Measurements from ENCODE around the gene ARHGAP26. TPM values are rescaled to one million over a fixed set of nuclear protein-coding genes. Genes with fewer than 3 reads are reported as not detected.

The ARHGAP26 gene
- total RNA-seq, 4 donors from 2014 or later = 11.0 to 23.3 (median 14.3) TPM

DNA sequence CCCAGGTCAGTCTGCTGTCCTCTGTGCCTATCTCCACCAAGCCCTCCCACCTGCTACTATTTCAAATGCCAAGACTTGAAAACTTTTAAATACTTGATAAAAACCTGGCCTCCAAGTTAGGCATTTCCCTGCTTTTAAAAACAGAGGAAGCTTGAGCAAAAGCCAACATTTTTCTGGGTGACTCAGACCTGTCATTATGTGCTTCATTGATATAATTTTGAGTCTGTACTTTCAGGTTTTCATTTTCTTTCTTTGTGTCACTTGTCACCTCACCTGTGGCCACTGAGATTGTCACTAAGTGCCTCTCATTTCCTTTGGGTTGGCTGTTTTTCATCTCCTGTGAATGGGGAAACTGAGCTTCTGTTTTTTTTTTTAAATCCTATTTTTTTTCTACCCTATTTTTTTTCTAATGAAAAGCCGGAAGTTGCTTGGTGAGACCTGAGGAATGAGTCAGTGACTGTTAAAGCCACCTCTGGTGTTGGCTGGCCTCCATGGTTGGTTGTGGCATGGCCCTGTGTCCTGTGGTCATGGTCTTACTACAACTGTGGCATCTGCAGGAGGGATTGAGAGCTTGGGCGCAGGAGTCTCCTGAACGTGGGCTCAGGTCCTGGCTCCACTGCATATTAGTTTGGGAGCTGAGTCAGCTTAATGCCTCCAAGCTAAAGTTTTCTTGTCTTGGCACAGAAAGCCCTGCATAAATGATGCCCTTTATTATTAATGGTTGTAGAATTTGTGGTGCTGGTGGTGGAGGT lies 56.7 kb downstream of the ARHGAP26 start:
- intact Hi-C loops (cut with DNase I; ENCODE audit: low total_unique reads) = no loop called here
- DNase-seq (ENCODE audit: low spot score in 2 of 2) = no peak
- WGBS, 2 donors = 29 to 34% methylated on average over 3 of the region's 3 CpGs
- no peak overlapping the region for H3K4me3 ChIP-seq (ENCODE audit: low read depth, poor library complexity, severe bottlenecking)
- TF ChIP-seq, protein P1, sequence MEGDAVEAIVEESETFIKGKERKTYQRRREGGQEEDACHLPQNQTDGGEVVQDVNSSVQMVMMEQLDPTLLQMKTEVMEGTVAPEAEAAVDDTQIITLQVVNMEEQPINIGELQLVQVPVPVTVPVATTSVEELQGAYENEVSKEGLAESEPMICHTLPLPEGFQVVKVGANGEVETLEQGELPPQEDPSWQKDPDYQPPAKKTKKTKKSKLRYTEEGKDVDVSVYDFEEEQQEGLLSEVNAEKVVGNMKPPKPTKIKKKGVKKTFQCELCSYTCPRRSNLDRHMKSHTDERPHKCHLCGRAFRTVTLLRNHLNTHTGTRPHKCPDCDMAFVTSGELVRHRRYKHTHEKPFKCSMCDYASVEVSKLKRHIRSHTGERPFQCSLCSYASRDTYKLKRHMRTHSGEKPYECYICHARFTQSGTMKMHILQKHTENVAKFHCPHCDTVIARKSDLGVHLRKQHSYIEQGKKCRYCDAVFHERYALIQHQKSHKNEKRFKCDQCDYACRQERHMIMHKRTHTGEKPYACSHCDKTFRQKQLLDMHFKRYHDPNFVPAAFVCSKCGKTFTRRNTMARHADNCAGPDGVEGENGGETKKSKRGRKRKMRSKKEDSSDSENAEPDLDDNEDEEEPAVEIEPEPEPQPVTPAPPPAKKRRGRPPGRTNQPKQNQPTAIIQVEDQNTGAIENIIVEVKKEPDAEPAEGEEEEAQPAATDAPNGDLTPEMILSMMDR (IDR thresholded peaks at IDR 0.05) = no peak

DNA sequence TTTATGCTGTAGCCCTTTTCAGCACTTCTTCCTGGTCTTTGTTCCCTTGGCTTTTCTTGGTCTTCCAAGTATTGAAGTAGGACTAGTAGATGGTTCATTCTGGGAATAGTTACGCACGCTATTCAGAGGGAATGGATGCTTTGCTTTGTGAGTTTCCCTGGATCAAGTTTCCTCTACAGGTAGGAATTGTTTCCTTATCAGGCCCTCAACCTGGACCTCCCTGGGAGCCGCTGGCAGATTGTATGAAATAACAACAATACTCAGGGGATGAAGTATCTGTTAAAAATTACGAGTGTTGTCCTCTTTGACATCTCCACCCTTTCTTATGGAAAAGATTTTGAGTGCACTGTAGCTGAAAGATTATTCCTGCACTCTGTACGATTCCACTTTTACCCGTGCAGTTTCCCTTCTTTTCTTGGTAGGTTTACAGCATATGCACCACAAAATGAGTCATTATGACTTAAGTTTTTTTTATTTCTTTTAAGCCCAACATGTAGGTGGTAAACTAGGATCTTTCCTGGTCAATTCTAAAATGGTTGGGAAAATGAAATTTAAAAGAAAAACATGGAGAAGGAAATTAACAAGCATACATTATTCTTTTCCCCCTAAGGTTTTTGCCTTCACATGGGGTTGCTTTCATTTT lies 57.9 kb downstream of the ARHGAP26 start:
- no peak overlapping the region for H3K4me3 ChIP-seq (ENCODE audit: low read depth, poor library complexity, severe bottlenecking)
- DNase-seq (ENCODE audit: low spot score in 2 of 2) = no peak
- TF ChIP-seq POLR2A (IDR thresholded peaks at IDR 0.05) = no peak
- TF ChIP-seq, protein P1 (IDR thresholded peaks at IDR 0.05) = no peak
- WGBS, 2 donors = 92 to 93% methylated on average over 6 of the region's 6 CpGs
- intact Hi-C loops (cut with DNase I; ENCODE audit: low total_unique reads) = no loop called here

DNA sequence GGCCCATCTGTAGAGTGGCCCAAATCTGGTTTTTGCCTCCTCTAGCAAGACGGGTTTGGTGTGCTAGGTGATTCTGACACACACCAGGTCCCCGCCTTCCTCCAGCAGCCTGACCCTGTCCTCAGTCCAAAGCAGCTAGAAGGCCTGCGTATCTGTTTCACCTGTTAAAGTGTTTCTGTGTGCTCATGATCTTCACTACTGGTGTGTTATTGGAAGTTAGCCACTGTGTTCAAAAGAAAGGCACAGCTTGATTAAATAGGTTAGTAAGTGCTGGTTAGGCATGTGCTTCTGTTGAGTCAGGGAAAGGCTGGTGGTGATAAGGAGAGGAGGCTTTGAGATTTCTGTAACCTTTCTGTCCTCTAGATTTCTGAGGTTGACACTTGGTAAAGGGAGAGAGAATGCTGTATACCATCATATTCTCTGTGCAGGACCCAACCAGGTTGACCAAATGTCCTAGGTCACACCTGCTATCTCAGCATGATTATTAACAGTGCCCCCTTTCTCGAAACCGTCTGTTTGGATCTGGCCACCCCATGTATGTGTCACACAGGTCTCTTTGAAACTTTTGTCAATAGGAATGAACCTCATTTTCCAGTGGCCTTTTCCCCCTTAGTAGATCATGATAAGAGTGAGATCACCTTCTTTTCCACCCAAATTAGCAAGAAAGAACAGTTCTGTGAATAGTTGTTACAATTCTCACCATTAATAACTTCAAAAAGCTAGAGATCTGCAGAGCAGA lies 58.8 kb downstream of the ARHGAP26 start:
- intact Hi-C loops (cut with DNase I; ENCODE audit: low total_unique reads) = no loop called here
- no peak overlapping the region for H3K4me3 ChIP-seq (ENCODE audit: low read depth, poor library complexity, severe bottlenecking)
- no peak for DNase-seq (ENCODE audit: low spot score in 2 of 2)
- TF ChIP-seq, protein P1 (IDR thresholded peaks at IDR 0.05) = no peak
- no peak for TF ChIP-seq POLR2A (IDR thresholded peaks at IDR 0.05)
- WGBS, 2 donors = 95 to 98% methylated on average over 5 of the region's 5 CpGs

DNA sequence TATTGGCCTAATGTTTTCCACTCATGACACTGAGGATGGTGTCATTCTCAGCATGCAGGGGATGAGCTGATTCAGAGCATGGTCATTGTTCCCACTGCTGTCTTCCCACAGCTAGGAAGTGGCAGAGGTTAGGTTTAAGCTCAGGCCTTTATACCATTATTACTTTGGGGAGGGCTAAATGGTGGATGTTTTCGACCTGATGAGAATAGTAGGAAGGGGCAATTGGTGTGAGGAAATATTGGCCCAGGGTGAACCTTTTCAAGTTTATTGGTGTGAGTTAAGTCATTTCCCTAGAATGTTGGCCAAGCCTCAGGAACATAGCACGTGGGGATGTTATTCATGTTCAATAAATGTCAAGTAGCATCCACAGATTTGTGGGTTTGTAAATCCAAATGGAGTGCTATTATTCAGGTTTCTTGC lies 59.6 kb downstream of the ARHGAP26 start:
- H3K4me3 ChIP-seq (ENCODE audit: low read depth, poor library complexity, severe bottlenecking) = no peak overlapping the region
- WGBS, 2 donors = 47 to 58% methylated on average over 2 of the region's 2 CpGs
- DNase-seq (ENCODE audit: low spot score in 2 of 2) = peak in 1 of 2 donors; percentile 48
- intact Hi-C loops (cut with DNase I; ENCODE audit: low total_unique reads) = no loop called here
- no peak for TF ChIP-seq POLR2A (IDR thresholded peaks at IDR 0.05)
- TF ChIP-seq, protein P1 (IDR thresholded peaks at IDR 0.05) = no peak

DNA sequence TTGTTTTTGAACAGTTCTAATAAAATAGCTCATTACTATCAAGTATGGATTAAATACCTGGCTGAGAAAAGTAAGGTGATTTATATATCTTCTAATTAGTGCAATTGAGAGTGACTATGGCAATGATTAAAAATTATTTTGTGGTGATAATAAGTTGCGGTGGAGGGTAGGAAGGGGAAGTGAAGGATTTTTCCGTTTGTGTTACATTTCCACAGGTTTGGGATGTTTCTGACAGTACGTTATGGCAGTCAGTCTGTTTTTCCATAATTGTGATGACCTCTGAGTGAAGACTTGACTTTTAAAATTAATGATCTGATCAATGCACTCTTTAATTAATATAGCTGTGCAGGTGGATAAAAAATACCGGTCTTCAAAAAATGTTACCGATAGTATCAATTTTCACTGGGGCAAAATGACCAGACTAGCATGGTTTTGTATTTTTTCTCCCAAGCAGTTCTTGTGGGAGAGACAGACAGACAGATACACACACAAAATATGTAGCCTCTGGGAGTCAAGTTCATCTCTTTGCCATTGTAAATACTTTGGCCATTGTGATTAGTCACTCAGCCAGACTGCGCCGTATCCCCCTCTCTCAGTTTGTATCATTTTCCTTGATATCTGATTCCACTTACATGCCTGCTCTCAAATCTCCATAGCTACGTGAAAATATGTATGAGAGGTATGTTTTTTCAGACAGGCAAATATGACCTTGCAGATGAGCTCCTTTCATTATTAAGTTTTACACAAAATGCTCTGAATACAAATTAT lies 60.2 kb downstream of the ARHGAP26 start:
- DNase-seq (ENCODE audit: low spot score in 2 of 2) = no peak
- H3K4me3 ChIP-seq (ENCODE audit: low read depth, poor library complexity, severe bottlenecking) = no peak overlapping the region
- 81 to 82% methylated on average over 8 of the region's 8 CpGs for WGBS, 2 donors
- intact Hi-C loops (cut with DNase I; ENCODE audit: low total_unique reads) = no loop called here
- TF ChIP-seq POLR2A (IDR thresholded peaks at IDR 0.05) = no peak
- TF ChIP-seq, protein P1 (IDR thresholded peaks at IDR 0.05) = no peak

All from lower leg skin (tissue), 4 donors.